NCI-H187 treated with DMSO at 0.1 percent for 48 hours (cell line): ENCODE data around the gene OR1F1.
"Not testable (repeated sequence)": the region's sequence is repeated elsewhere in the genome, so short reads cannot be mapped to it uniquely, and the experiment has no call there.

ENCODE experiments used
- DNase-seq: peaks from one replicate; lab custom pipeline; 2025; lab: John Stamatoyannopoulos, UW

The OR1F1 gene

GRCh38 chr16:3187798-3188674 lies at the start of gene OR1F1:
Gene OR1F1 (plus strand): TSS chr16:3188204.
- no peak for DNase-seq

- DNase-seq, result no peak
Observed at GRCh38 chr16:3138342-3138741, 49.7 kb upstream of the OR1F1 start.

DNA sequence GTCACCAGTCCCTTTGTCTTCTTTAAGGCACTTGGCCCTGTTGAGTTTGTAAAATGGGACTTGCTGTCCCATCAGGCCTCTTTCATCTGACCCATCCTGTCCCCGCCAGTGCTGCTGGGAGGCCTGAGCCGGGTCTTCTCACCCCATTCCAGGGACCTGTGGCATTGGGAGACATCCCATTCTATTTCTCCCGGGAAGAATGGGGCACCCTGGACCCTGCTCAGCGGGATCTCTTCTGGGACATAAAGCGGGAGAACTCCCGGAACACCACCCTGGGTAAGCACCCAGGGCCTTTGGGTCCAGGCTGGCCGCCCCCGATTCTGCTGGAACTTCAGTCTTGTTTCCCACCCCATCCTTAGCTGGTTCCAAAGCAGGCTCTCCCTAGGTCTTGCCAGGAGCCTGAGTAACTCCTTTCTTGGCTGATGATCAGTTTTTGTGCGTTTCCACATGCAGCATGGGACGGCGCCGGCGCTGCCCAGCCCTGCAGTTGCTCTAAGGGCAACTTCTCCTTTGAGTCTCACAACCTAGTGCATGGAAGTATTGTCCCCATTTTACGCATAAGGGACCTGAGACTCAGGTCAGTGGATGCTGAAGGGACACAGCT lies 49.1 kb upstream of the OR1F1 start:
- DNase-seq, result no peak

DNA sequence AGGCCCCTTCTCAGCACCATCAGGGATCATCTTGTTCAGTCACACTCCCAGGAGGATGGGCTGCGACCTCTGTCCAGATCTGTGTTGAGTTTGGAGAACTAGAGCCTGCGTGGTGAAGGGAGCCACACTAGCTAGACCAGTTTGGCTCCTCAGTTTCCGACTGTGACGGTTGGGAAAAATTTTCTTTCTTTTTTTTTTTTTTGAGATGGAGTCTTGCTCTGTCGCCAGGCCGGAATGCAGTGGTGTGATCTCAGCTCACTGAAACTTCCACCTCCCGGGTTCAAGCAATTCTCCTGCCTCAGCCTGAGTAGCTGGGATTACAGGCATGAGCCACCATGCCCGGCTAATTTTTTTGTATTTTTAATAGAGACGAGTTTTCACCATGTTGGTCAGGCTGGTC lies 48.4 kb upstream of the OR1F1 start:
- not testable (repeated sequence) for DNase-seq

DNA sequence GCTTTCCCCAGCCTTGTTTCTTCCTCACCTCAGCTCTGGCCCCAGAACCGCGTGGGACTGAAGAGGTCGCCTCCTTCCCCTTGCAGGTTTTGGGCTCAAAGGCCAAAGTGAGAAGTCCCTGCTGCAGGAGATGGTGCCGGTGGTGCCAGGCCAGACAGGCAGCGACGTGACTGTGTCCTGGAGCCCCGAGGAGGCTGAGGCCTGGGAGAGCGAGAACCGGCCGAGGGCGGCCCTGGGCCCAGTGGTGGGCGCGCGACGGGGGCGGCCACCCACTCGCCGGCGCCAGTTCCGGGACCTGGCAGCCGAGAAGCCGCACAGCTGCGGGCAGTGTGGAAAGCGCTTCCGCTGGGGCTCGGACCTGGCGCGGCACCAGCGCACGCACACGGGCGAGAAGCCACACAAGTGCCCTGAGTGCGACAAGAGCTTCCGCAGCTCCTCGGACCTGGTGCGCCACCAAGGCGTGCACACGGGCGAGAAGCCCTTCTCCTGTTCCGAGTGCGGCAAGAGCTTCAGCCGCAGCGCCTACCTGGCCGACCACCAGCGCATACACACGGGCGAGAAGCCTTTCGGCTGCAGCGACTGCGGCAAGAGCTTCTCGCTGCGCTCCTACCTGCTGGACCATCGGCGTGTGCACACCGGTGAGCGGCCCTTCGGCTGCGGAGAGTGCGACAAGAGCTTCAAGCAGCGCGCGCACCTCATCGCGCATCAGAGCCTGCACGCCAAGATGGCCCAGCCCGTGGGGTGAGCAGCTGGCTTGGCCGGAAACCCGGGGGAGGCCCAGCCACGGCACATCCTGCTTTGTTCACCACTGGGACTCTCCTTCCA lies 47.2 kb upstream of the OR1F1 start:
- no peak for DNase-seq

DNA sequence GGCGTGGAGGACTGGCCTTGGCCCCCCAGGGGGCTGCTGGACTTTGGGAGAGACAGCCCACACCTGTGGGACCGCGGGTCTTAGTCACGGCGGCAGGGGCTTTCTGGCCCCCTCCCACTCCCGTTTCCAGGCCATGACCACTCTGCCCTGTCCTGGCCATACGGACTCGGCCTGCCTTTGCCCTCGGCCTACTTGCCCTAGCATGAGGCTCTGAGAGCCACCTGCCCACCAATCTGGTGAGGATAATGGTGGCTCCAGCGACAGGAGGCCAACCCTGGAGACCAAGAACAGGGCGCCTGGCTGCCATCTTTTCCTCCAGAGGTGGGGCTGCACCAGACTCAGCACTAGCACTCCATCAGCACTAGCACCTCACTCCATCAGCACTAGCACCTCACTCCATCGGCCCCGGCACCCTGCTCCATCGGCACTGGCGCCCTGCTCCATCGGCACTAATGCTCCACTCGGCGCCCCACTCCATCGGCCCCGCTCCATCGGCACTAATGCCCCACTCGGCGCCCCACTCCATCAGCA lies 46.2 kb upstream of the OR1F1 start:
- no peak for DNase-seq

DNA sequence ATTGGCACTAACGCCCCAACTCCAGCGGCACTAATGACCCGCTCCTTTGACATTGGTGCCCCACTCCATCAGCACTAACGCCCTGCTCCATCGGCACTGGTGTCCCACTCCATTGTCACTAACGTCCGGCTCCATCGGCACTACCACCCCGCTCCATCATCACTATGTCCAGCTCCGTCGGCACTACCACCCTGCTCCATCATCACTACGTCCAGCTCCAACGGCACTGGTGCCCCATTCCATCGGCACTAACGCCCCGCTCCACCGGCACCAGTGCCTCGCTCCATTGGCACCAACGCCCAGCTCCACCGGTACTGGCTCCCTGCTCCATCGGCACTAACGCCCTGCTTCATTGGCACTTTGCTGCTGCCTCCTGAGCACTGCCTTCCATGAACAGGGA lies 45.7 kb upstream of the OR1F1 start:
- no peak for DNase-seq

GRCh38 chr16:3142770-3143169 lies 45.2 kb upstream of the OR1F1 start:
- DNase-seq, result no peak

GRCh38 chr16:3143189-3143588 lies 44.8 kb upstream of the OR1F1 start:
- DNase-seq, result no peak

GRCh38 chr16:3143598-3144320 lies 44.2 kb upstream of the OR1F1 start:
- no peak for DNase-seq

DNA sequence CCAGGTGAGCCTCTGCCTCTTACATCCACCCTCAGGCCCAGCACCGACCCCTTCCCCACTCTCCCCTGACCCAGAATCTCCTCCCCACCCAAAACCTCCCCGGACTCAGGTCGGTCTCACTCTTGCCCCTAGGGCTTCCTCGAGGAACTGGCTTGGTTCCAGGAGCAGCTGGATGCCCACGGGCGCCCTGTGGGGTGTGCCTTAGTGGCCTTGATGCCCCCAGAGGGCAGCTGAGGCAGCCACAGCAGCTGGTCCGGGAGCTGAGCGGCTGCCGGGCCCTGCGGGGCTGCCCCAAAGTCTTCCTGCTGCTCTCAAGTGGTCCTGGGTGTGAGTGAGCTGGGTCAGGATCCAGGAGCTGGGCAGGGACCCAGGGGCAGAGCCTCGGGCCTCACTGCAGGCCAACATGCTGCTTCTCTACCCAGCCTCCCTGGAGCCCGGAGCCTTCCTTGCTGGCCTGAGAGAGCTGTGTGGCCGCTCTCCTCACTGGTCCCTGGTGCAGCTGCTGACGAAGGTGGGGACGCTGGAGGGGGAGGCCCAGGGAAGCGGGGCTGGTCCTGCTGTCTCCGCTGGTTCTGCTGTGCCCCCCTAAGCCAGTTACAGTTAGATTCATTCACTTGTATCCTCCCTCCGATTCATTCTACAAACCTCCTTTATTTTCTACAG lies 43.6 kb upstream of the OR1F1 start:
- DNase-seq, result no peak

DNA sequence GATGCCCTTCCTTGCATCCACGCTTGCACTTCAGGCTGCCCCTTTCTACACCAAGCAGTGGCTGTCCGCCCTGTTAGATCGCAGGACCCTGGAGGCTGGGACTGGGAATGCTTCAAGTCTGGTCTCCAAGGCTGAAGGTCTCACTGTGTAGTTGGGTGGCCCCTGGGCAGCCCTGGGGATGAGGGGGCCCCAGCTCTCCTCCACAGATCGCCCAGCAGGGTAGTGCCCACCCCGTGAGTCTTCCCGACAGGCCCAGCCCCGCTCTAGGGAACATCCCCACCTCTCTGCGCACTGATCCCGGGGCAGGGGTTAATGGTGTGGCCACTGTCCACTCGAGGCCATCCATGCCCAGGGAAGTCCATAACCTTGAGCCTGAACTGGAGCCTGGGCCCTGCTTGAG lies 42.9 kb upstream of the OR1F1 start:
- DNase-seq, result no peak

GRCh38 chr16:3145660-3146059 lies 42.3 kb upstream of the OR1F1 start:
- DNase-seq, result no peak

GRCh38 chr16:3147046-3147756 lies 40.8 kb upstream of the OR1F1 start:
- no peak for DNase-seq

GRCh38 chr16:3147757-3148104 lies 40.3 kb upstream of the OR1F1 start:
- DNase-seq, result no peak

DNA sequence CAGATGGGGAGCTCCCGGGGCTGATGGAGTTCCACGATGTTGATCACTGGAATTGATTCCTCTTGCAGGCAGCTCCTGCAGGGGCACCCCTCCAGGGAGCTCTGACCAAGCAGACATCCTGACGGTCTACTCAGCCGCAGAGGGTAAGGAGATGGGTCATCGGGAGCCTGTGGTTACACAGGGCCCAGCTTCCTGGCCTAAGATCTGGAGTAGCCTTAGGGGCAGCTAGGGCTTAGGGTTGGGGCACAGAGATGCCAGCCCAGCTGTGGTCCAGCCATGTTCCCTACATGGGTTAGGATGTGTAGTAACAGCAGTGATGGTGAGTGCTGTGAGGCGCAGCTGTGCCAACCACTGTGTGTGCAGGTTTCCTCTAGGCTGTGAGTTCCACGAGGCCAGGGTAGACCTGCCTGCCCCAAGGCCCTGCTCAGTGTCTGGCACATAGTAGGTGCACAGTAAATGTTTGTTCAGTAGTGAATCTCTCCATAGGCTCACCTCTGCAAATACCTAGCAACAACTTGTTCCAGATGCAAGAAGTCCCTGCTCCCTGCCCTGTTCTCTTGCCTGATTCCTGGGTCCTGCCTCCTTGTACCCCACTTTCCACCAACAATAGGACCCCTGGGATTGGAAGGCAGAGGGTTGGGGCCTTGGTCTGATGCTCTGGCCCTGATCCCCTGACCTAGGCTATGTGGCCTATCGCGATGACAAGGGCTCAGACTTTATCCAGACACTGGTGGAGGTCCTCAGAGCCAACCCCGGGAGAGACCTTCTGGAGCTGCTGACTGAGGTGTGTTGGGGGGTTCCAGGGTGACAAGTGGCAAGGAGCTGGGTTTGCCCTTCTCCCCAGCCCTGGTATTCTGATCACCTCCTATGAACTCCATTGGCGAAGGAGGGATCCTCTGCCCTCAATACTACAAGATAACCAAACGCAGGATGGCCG lies 39.5 kb upstream of the OR1F1 start:
- DNase-seq, result no peak

GRCh38 chr16:3149193-3149530 lies 38.8 kb upstream of the OR1F1 start:
- no peak for DNase-seq

- DNase-seq, result no peak
Observed at GRCh38 chr16:3149630-3150345, 38.2 kb upstream of the OR1F1 start.
